Common myeloid progenitor, CD34-positive (primary cell): ENCODE results near the gene NIFK.
"Not testable (repeated sequence)": the region's sequence is repeated elsewhere in the genome, so short reads cannot be mapped to it uniquely, and the experiment has no call there.

Experiments used
- CTCF ChIA-PET: fragments of 350-600 bp; sonication (Branson Sonifier 250); formaldehyde crosslinking; loops from one replicate; lab custom pipeline; 2021; ENCODE audit warnings: antibody characterized with exemption; lab: Charles Lee
- POLR2A ChIA-PET: fragments of 350-600 bp; sonication (Branson Sonifier 250); formaldehyde crosslinking; loops from one replicate; lab custom pipeline; 2021; ENCODE audit warnings: antibody characterized with exemption; lab: Charles Lee
- DNase-seq, 3 donors: peaks; one replicate each; pipeline versions ENCODE4 v3.0.0 to v3.0.0-alpha.2; 2013
- H3K27ac ChIP-seq, 2 experiments: 1 replicate in 1 of 2; 2 replicates in 1 of 2; pipeline ENCODE4 v1.7.0; 2013; ENCODE audit warnings: inconsistent platforms in 2 of 2, low read length in 2 of 2, mild to moderate bottlenecking in 2 of 2, low read depth in 1 of 2, moderate library complexity in 1 of 2; ENCODE audit not compliant: severe bottlenecking in 2 of 2, insufficient read depth in 1 of 2, poor library complexity in 1 of 2
- H3K27me3 ChIP-seq, 5 experiments: replicated peaks in 2 of 5; 1 replicate in 3 of 5; 2 replicates in 2 of 5; pipeline versions ENCODE4 v1.6.1 to v1.7.0; 2013; ENCODE audit warnings: low read length in 4 of 5, mild to moderate bottlenecking in 2 of 5, moderate library complexity in 2 of 5, inconsistent platforms in 1 of 5; ENCODE audit not compliant: insufficient read depth in 5 of 5, control insufficient read depth in 4 of 5
- H3K36me3 ChIP-seq, 4 experiments: 1 replicate in 2 of 4; 2 replicates in 2 of 4; pipeline versions ENCODE4 v1.6.1 to v1.7.0; 2013; ENCODE audit warnings: low read length in 3 of 4, control low read depth in 1 of 4, mild to moderate bottlenecking in 1 of 4; ENCODE audit not compliant: control insufficient read depth in 4 of 4, insufficient read depth in 4 of 4
- H3K4me1 ChIP-seq, 4 experiments: 1 replicate in 3 of 4; 2 replicates in 1 of 4; pipeline versions ENCODE4 v1.6.1 to v1.7.1; 2013; ENCODE audit warnings: low read length in 3 of 4, mild to moderate bottlenecking in 3 of 4, control low read depth in 1 of 4, inconsistent platforms in 1 of 4, moderate library complexity in 1 of 4; ENCODE audit not compliant: control insufficient read depth in 4 of 4, insufficient read depth in 4 of 4; ENCODE audit errors: control extremely low read depth in 1 of 4
- H3K4me3 ChIP-seq, 7 experiments: 1 replicate in 4 of 7; 2 replicates in 3 of 7; pipeline versions ENCODE4 v1.5.1 to v1.7.0; 2013; ENCODE audit warnings: mild to moderate bottlenecking in 7 of 7, low read length in 6 of 7, moderate library complexity in 6 of 7, inconsistent platforms in 2 of 7, low read depth in 2 of 7, control low read depth in 1 of 7; ENCODE audit not compliant: insufficient read depth in 4 of 7, control insufficient read depth in 1 of 7; ENCODE audit errors: extremely low read depth in 1 of 7
- H3K9me3 ChIP-seq, 5 experiments: 1 replicate in 4 of 5; 2 replicates in 1 of 5; pipeline versions ENCODE4 v1.6.1 to v1.7.1; 2013; ENCODE audit warnings: low read length in 4 of 5, mild to moderate bottlenecking in 2 of 5, inconsistent platforms in 1 of 5, low read depth in 1 of 5, moderate library complexity in 1 of 5; ENCODE audit not compliant: control insufficient read depth in 4 of 5, insufficient read depth in 2 of 5; ENCODE audit errors: control extremely low read depth in 1 of 5
- WGBS: methylation state at CpG from one replicate; pipeline ENCODE4 v1.1.5; 2013; ENCODE audit not compliant: insufficient coverage; 5-methylcytosine and 5-hydroxymethylcytosine counted together

Gene NIFK

GRCh38 chr2:121707344-121707919 lies 29.2 kb downstream of the NIFK start:
- Histone ChIP-seq H3K4me3 (no peak overlapping the region), H3K4me1 (peaks cover 0 to 12% (median 0%) of the 10 kb centered on the region in 4 experiments), H3K9me3 (no peaks in the 10 kb centered on the region), H3K36me3 (no peaks in the 10 kb centered on the region), H3K27me3 (no peaks in the 10 kb centered on the region), H3K27ac (no peak overlapping the region)
- ChIA-PET CTCF (interaction anchor here (0.5 to 1.0 kb wide), 2 partner anchors 13 to 18 kb away, joined by 3 to 4 read pairs; no protein-coding TSS in a partner anchor), POLR2A (no interaction called here)
- WGBS: 75% methylated on average over 9 of the region's 9 CpGs
- DNase-seq: no peak

GRCh38 chr2:121705958-121706357 lies 30.7 kb downstream of the NIFK start:
- 100% methylated on average over 3 of the region's 4 CpGs for WGBS
- peaks cover 0 to 17% (median 0%) of the 10 kb centered on the region in 4 experiments for H3K4me1 ChIP-seq
- H3K27me3 ChIP-seq: no peaks in the 10 kb centered on the region
- DNase-seq: no peak
- H3K4me3 ChIP-seq: no peak overlapping the region
- H3K9me3 ChIP-seq: no peaks in the 10 kb centered on the region
- ChIA-PET CTCF (no interaction called here), POLR2A (no interaction called here)
- no peaks in the 10 kb centered on the region for H3K36me3 ChIP-seq
- H3K27ac ChIP-seq: no peak overlapping the region

- Histone ChIP-seq H3K4me1 (peaks cover under 1 to 23% (median 4%) of the 10 kb centered on the region in 4 experiments), H3K36me3 (no peaks in the 10 kb centered on the region), H3K27ac (no peak overlapping the region), H3K9me3 (no peaks in the 10 kb centered on the region), H3K27me3 (no peaks in the 10 kb centered on the region), H3K4me3 (no peak overlapping the region)
- ChIA-PET POLR2A (no interaction called here), CTCF (interaction anchor here (0.6 to 0.8 kb wide), 2 partner anchors 10 to 19 kb away, joined by 3 read pairs; no protein-coding TSS in a partner anchor)
- no peak for DNase-seq
- 98% methylated on average over 6 of the region's 8 CpGs for WGBS
Observed at GRCh38 chr2:121705390-121705789, 31.3 kb downstream of the NIFK start.

GRCh38 chr2:121701761-121702160 lies 34.9 kb downstream of the NIFK start:
- ChIA-PET POLR2A (interaction anchor here (0.9 kb wide), 1 partner anchor 171 kb away, joined by 3 read pairs; the partner anchor contains the start of gene RNU4ATAC), CTCF (interaction anchor here (0.9 to 4.0 kb wide), 4 partner anchors 17 to 172 kb away, joined by 3 to 16 read pairs (median 4); partner anchors contain the start of gene RNU4ATAC)
- not testable (repeated sequence) for H3K27ac ChIP-seq, H3K4me3 ChIP-seq, H3K36me3 ChIP-seq, DNase-seq, H3K27me3 ChIP-seq, H3K9me3 ChIP-seq
- peaks cover 6 to 37% (median 20%) of the 10 kb centered on the region in 4 experiments for H3K4me1 ChIP-seq

GRCh38 chr2:121699421-121700333 lies 37.0 kb downstream of the NIFK start:
- peak; percentile 85 to 98 (median 96) for DNase-seq
- no peaks in the 10 kb centered on the region for H3K27me3 ChIP-seq
- CTCF ChIA-PET: interaction anchor here (0.8 to 4.0 kb wide), 11 partner anchors 11 to 169 kb away, joined by 3 to 16 read pairs (median 4); partner anchors contain the start of gene RNU4ATAC
- H3K27ac ChIP-seq: no peak overlapping the region
- H3K9me3 ChIP-seq: no peaks in the 10 kb centered on the region
- peak overlapping the region in 6 of 7 experiments; percentile 9 to 78 (median 39) for H3K4me3 ChIP-seq
- POLR2A ChIA-PET: interaction anchor here (1.0 to 2.5 kb wide), 4 partner anchors 19 to 169 kb away, joined by 4 to 11 read pairs (median 8); partner anchors contain the start of genes CLASP1 and RNU4ATAC
- no peaks in the 10 kb centered on the region for H3K36me3 ChIP-seq
- H3K4me1 ChIP-seq: peaks cover 6 to 30% (median 20%) of the 10 kb centered on the region in 4 experiments
- WGBS: 23% methylated on average over 17 of the region's 19 CpGs

GRCh38 chr2:121698318-121698930 lies 38.3 kb downstream of the NIFK start:
- H3K4me3 ChIP-seq: no peak overlapping the region
- CTCF ChIA-PET: interaction anchor here (4.0 kb wide), 1 partner anchor 168 kb away, joined by 16 read pairs; the partner anchor contains the start of gene RNU4ATAC
- peaks cover 6 to 30% (median 20%) of the 10 kb centered on the region in 4 experiments for H3K4me1 ChIP-seq
- no peak for DNase-seq
- no peak overlapping the region for H3K27ac ChIP-seq
- H3K27me3 ChIP-seq: no peaks in the 10 kb centered on the region
- POLR2A ChIA-PET: interaction anchor here (1.9 to 2.5 kb wide), 2 partner anchors 49 to 168 kb away, joined by 8 to 11 read pairs; partner anchors contain the start of genes CLASP1 and RNU4ATAC
- WGBS: 93% methylated on average over 10 of the region's 11 CpGs
- H3K36me3 ChIP-seq: no peaks in the 10 kb centered on the region
- no peaks in the 10 kb centered on the region for H3K9me3 ChIP-seq
